GM20000 (cell line): Measurements from ENCODE around the gene ADCK2.
"Not testable (repeated sequence)": the region's sequence is repeated elsewhere in the genome, so short reads cannot be mapped to it uniquely, and the experiment has no call there.

ENCODE experiments used
- DNase-seq: peaks from one replicate; pipeline ENCODE4 v3.0.0; 2012; ENCODE audit warnings: low spot score
- CTCF ChIP-seq: IDR thresholded peaks from 2 replicates; pipeline ENCODE4 v1.5.1; 2012; ENCODE audit warnings: mild to moderate bottlenecking, control low read depth; ENCODE audit errors: extremely low read depth, missing control alignments

ADCK2 gene

GRCh38 chr7:140691376-140692045 lies 18.8 kb downstream of the ADCK2 start:
- no peak for DNase-seq
- no peak for TF ChIP-seq CTCF

- DNase-seq: not testable (repeated sequence)
Measured at GRCh38 chr7:140693849-140694248, 21.1 kb downstream of the ADCK2 start.

GRCh38 chr7:140694592-140694991 lies 21.8 kb downstream of the ADCK2 start:
- no peak for DNase-seq
- no peak for TF ChIP-seq CTCF

- no peak for DNase-seq
- TF ChIP-seq CTCF: no peak
Measured at GRCh38 chr7:140695381-140695780, 22.6 kb downstream of the ADCK2 start.

GRCh38 chr7:140696024-140696679 lies 23.4 kb downstream of the ADCK2 start:
- no peak for TF ChIP-seq CTCF
- peak; percentile 94 for DNase-seq

GRCh38 chr7:140696680-140697446 lies 24.1 kb downstream of the ADCK2 start, which contains the start of gene NDUFB2:
NDUFB2 (plus strand) TSS chr7:140696708; CDS start chr7:140696745, 37 bp downstream.
- no peak for TF ChIP-seq CTCF
- peak; percentile 88 for DNase-seq

GRCh38 chr7:140697447-140698143 lies 24.9 kb downstream of the ADCK2 start:
- TF ChIP-seq CTCF: no peak
- DNase-seq: no peak
